Stimulated activated naive B cell treated with anti-CD40 and anti-IgM and Interleukin-4, amounts not matched to agents 10 μg/mL and 1 μg/mL and 100 μg/mL, for 72 hours (primary cell): ENCODE measurements around the gene CEP83.
A peak's percentile ranks its signal among the peaks of the same experiment; 100 is the strongest.

ENCODE experiments used
- ATAC-seq, 2 donors: fragments of 150-1000 bp; cut with Tn5 transposase; replicated peaks; 2 replicates each; pipeline ENCODE4 v1.10.0; 2021; ENCODE audit warnings: moderate library complexity in 1 of 2
- DNase-seq: peaks from one replicate; pipeline ENCODE4 v3.0.0; 2021
- H3K27ac Mint-ChIP-seq: one replicate; pipeline ENCODE4 v1.8.0; 2022; ENCODE audit warnings: mild to moderate bottlenecking, mixed read lengths
- H3K27me3 Mint-ChIP-seq, 2 donors: one replicate each; pipeline ENCODE4 v1.8.0; 2022; ENCODE audit warnings: mixed read lengths in 2 of 2
- H3K36me3 Mint-ChIP-seq, 2 donors: one replicate each; pipeline ENCODE4 v1.8.0; 2022; ENCODE audit warnings: mixed read lengths in 2 of 2, mild to moderate bottlenecking in 1 of 2
- H3K4me1 Mint-ChIP-seq, 2 donors: one replicate each; pipeline ENCODE4 v1.8.0; 2022; ENCODE audit warnings: mixed read lengths in 2 of 2, mild to moderate bottlenecking in 1 of 2
- H3K4me3 Mint-ChIP-seq, 2 donors: one replicate each; pipeline ENCODE4 v1.8.0; 2022; ENCODE audit warnings: mild to moderate bottlenecking in 2 of 2, mixed read lengths in 2 of 2, moderate library complexity in 1 of 2
- H3K9me3 Mint-ChIP-seq, 2 donors: one replicate each; pipeline ENCODE4 v1.8.0; 2022; ENCODE audit warnings: mixed read lengths in 2 of 2, mild to moderate bottlenecking in 1 of 2

CEP83 gene

GRCh38 chr12:94271351-94271750 lies 188.3 kb downstream of the CEP83 start:
- Mint-ChIP-seq H3K36me3 (peaks cover 55 to 64% of the 10 kb centered on the region in 2 donors), H3K4me3 (peak overlapping the region in 1 of 2 donors; percentile 31), H3K9me3 (peaks cover 0 to 8% of the 10 kb centered on the region in 2 donors), H3K27me3 (no peaks in the 10 kb centered on the region), H3K4me1 (peaks cover 44 to 65% of the 10 kb centered on the region in 2 donors), H3K27ac (peak overlapping the region; percentile 84)
- ATAC-seq (peak in 1 of 2 donors; percentile 17), DNase-seq (no peak)

- DNase-seq (no peak), ATAC-seq (peak; percentile 38 to 45)
- Mint-ChIP-seq H3K27me3 (no peaks in the 10 kb centered on the region), H3K4me1 (peaks cover 55 to 84% of the 10 kb centered on the region in 2 donors), H3K9me3 (peaks cover 0 to 11% of the 10 kb centered on the region in 2 donors), H3K27ac (peak overlapping the region; percentile 72), H3K4me3 (peak overlapping the region in 1 of 2 donors; percentile 48), H3K36me3 (peaks cover 64 to 71% of the 10 kb centered on the region in 2 donors)
Measured at GRCh38 chr12:94269316-94269999, 190.2 kb downstream of the CEP83 start.

GRCh38 chr12:94267921-94268471 lies 191.7 kb downstream of the CEP83 start:
- H3K36me3 Mint-ChIP-seq = peaks cover 66 to 73% of the 10 kb centered on the region in 2 donors
- peak overlapping the region in 1 of 2 donors; percentile 17 for H3K4me3 Mint-ChIP-seq
- peak; percentile 30 to 40 for ATAC-seq

GRCh38 chr12:94267537-94267872 lies 192.2 kb downstream of the CEP83 start:
- ATAC-seq = peak; percentile 41 to 54
- Mint-ChIP-seq H3K4me1 (peaks cover 68 to 99% of the 10 kb centered on the region in 2 donors), H3K4me3 (peak overlapping the region in 1 of 2 donors; percentile 35), H3K27ac (peak overlapping the region; percentile 92), H3K9me3 (peaks cover 0 to 11% of the 10 kb centered on the region in 2 donors), H3K36me3 (peaks cover 61 to 71% of the 10 kb centered on the region in 2 donors), H3K27me3 (no peaks in the 10 kb centered on the region)
- no peak for DNase-seq

More at GRCh38 chr12:94267921-94268471, 191.7 kb downstream of the CEP83 start:
- Mint-ChIP-seq H3K27me3 (no peaks in the 10 kb centered on the region), H3K4me1 (peaks cover 65 to 98% of the 10 kb centered on the region in 2 donors), H3K27ac (peak overlapping the region; percentile 92), H3K9me3 (peaks cover 0 to 11% of the 10 kb centered on the region in 2 donors)
- no peak for DNase-seq

- Mint-ChIP-seq H3K27ac (peak overlapping the region; percentile 92), H3K36me3 (peaks cover 61 to 71% of the 10 kb centered on the region in 2 donors), H3K4me3 (peak overlapping the region; percentile 47 to 49), H3K9me3 (peaks cover 0 to 8% of the 10 kb centered on the region in 2 donors), H3K4me1 (peaks cover 68 to 99% of the 10 kb centered on the region in 2 donors), H3K27me3 (no peaks in the 10 kb centered on the region)
- ATAC-seq = no peak
- DNase-seq = no peak
Measured at GRCh38 chr12:94266796-94267536, 192.7 kb downstream of the CEP83 start.

- Mint-ChIP-seq H3K9me3 (peaks cover 0 to 4% of the 10 kb centered on the region in 2 donors), H3K27ac (peak overlapping the region; percentile 92), H3K27me3 (no peaks in the 10 kb centered on the region), H3K4me3 (peak overlapping the region; percentile 48 to 56), H3K4me1 (peaks cover 63 to 94% of the 10 kb centered on the region in 2 donors), H3K36me3 (peaks cover 56 to 67% of the 10 kb centered on the region in 2 donors)
- DNase-seq (no peak), ATAC-seq (no peak)
Measured at GRCh38 chr12:94265966-94266745, 193.5 kb downstream of the CEP83 start.

- ATAC-seq (no peak), DNase-seq (no peak)
- H3K36me3 Mint-ChIP-seq = peaks cover 60 to 73% of the 10 kb centered on the region in 2 donors
- H3K27ac Mint-ChIP-seq = peak overlapping the region; percentile 92
- H3K4me1 Mint-ChIP-seq = peaks cover 63 to 89% of the 10 kb centered on the region in 2 donors
- no peaks in the 10 kb centered on the region for H3K27me3 Mint-ChIP-seq
- peak overlapping the region; percentile 48 to 56 for H3K4me3 Mint-ChIP-seq
- peaks cover 0 to 4% of the 10 kb centered on the region in 2 donors for H3K9me3 Mint-ChIP-seq
Measured at GRCh38 chr12:94265539-94265938, 194.1 kb downstream of the CEP83 start.

GRCh38 chr12:94264736-94265485 lies 194.8 kb downstream of the CEP83 start:
- peaks cover 64 to 82% of the 10 kb centered on the region in 2 donors for H3K4me1 Mint-ChIP-seq
- no peak overlapping the region for H3K4me3 Mint-ChIP-seq

GRCh38 chr12:94263905-94264561 lies 195.6 kb downstream of the CEP83 start:
- Mint-ChIP-seq H3K4me3 (peak overlapping the region; percentile 67 to 86), H3K27me3 (no peaks in the 10 kb centered on the region), H3K36me3 (peaks cover 61 to 73% of the 10 kb centered on the region in 2 donors), H3K9me3 (peaks cover 0 to 4% of the 10 kb centered on the region in 2 donors), H3K4me1 (peaks cover 59 to 74% of the 10 kb centered on the region in 2 donors), H3K27ac (peak overlapping the region; percentile 97)
- ATAC-seq = no peak
- no peak for DNase-seq

More at GRCh38 chr12:94264736-94265485, 194.8 kb downstream of the CEP83 start:
- no peaks in the 10 kb centered on the region for H3K27me3 Mint-ChIP-seq
- H3K36me3 Mint-ChIP-seq = peaks cover 64 to 76% of the 10 kb centered on the region in 2 donors
- H3K9me3 Mint-ChIP-seq = peaks cover 0 to 4% of the 10 kb centered on the region in 2 donors
- ATAC-seq (no peak), DNase-seq (no peak)
- H3K27ac Mint-ChIP-seq = no peak overlapping the region

GRCh38 chr12:94263011-94263811 lies 196.5 kb downstream of the CEP83 start:
- peak overlapping the region; percentile 97 for H3K27ac Mint-ChIP-seq
- ATAC-seq (peak; percentile 78), DNase-seq (peak; percentile 79)
- no peaks in the 10 kb centered on the region for H3K27me3 Mint-ChIP-seq
- H3K4me1 Mint-ChIP-seq = peaks cover 52 to 65% of the 10 kb centered on the region in 2 donors
- peaks cover 0 to 4% of the 10 kb centered on the region in 2 donors for H3K9me3 Mint-ChIP-seq
- H3K4me3 Mint-ChIP-seq = peak overlapping the region; percentile 75 to 86
- peaks cover 54 to 67% of the 10 kb centered on the region in 2 donors for H3K36me3 Mint-ChIP-seq

GRCh38 chr12:94262228-94263010 lies 197.2 kb downstream of the CEP83 start:
- H3K36me3 Mint-ChIP-seq = peaks cover 57 to 70% of the 10 kb centered on the region in 2 donors
- H3K27ac Mint-ChIP-seq = peak overlapping the region; percentile 97
- H3K4me3 Mint-ChIP-seq = peak overlapping the region; percentile 75 to 86
- peak; percentile 70 to 75 for ATAC-seq
- no peaks in the 10 kb centered on the region for H3K27me3 Mint-ChIP-seq
- H3K9me3 Mint-ChIP-seq = peaks cover 0 to 4% of the 10 kb centered on the region in 2 donors
- H3K4me1 Mint-ChIP-seq = peaks cover 46 to 63% of the 10 kb centered on the region in 2 donors
- DNase-seq = peak; percentile 73
